AG09309 (cell line): ENCODE data around the gene ADAMTS5.

Experiments
- DNase-seq: peaks from one replicate; pipeline ENCODE4 v3.0.0-alpha.2; 2010; ENCODE audit warnings: low read depth
- H3K4me3 ChIP-seq: 2 replicates; pipeline ENCODE4 v1.5.1; 2011; ENCODE audit warnings: mild to moderate bottlenecking, low read depth, low read length, moderate library complexity; ENCODE audit not compliant: control insufficient read depth
- CTCF ChIP-seq: IDR thresholded peaks from 2 replicates; pipeline ENCODE4 v1.5.1; 2011; ENCODE audit warnings: mild to moderate bottlenecking, low read depth, low read length, inconsistent platforms; ENCODE audit not compliant: insufficient read depth, control insufficient read depth; ENCODE audit errors: missing control alignments

The ADAMTS5 gene

GRCh38 chr21:26967062-26967913 is at the start of gene ADAMTS5:
Gene ADAMTS5, minus strand, starts transcription at chr21:26967088. Its CDS starts 697 bp downstream, at chr21:26966391.
- no peak for TF ChIP-seq CTCF
- DNase-seq = peak; percentile 43
- H3K4me3 ChIP-seq = peak within 1 kb of the TSS; percentile 64

GRCh38 chr21:27001526-27001925 is 34.6 kb upstream of the ADAMTS5 start:
- H3K4me3 ChIP-seq = no peak overlapping the region
- no peak for TF ChIP-seq CTCF
- no peak for DNase-seq

GRCh38 chr21:26983576-26983975 is 16.7 kb upstream of the ADAMTS5 start:
- H3K4me3 ChIP-seq = no peak overlapping the region
- DNase-seq = no peak
- TF ChIP-seq CTCF = no peak

- DNase-seq = no peak
- TF ChIP-seq CTCF = no peak
Measured at GRCh38 chr21:26982767-26983166, 15.9 kb upstream of the ADAMTS5 start.

GRCh38 chr21:26977746-26978145 is 10.9 kb upstream of the ADAMTS5 start:
- TF ChIP-seq CTCF = no peak
- no peak for DNase-seq
- H3K4me3 ChIP-seq = no peak overlapping the region

More at GRCh38 chr21:26982767-26983166, 15.9 kb upstream of the ADAMTS5 start:
- no peak overlapping the region for H3K4me3 ChIP-seq

GRCh38 chr21:26973226-26973625 is 6.3 kb upstream of the ADAMTS5 start:
- no peak for DNase-seq
- no peak overlapping the region for H3K4me3 ChIP-seq
- TF ChIP-seq CTCF = no peak
